KOPT-K1 (cell line): ENCODE data around the gene MS4A15.

ENCODE experiments used
- H3K27ac ChIP-seq: fragments of 200-600 bp; sonication (generic); 2 replicates; pipeline ENCODE4 v1.5.1; 2016; ENCODE audit warnings: antibody characterized with exemption, mild to moderate bottlenecking, low read depth, low read length; ENCODE audit not compliant: poor library complexity, severe bottlenecking
- H3K36me3 ChIP-seq: fragments of 200-600 bp; sonication (generic); 2 replicates; pipeline ENCODE4 v1.5.1; 2017; ENCODE audit warnings: antibody characterized with exemption, mild to moderate bottlenecking, low read length, moderate library complexity; ENCODE audit not compliant: insufficient read depth
- H3K9me3 ChIP-seq: fragments of 200-600 bp; sonication (generic); 2 replicates; pipeline ENCODE4 v1.5.1; 2017; ENCODE audit warnings: antibody characterized with exemption, low read length, mild to moderate bottlenecking; ENCODE audit not compliant: insufficient read depth, poor library complexity, severe bottlenecking

The MS4A15 gene

GRCh38 chr11:60763692-60764369 is 7.2 kb downstream of the MS4A15 start:
- H3K9me3 ChIP-seq = no peaks in the 10 kb centered on the region
- H3K36me3 ChIP-seq = no peaks in the 10 kb centered on the region
- H3K27ac ChIP-seq = no peak overlapping the region

GRCh38 chr11:60764879-60765278 is 8.2 kb downstream of the MS4A15 start:
- Histone ChIP-seq H3K9me3 (no peaks in the 10 kb centered on the region), H3K27ac (no peak overlapping the region), H3K36me3 (no peaks in the 10 kb centered on the region)

- H3K27ac ChIP-seq = no peak overlapping the region
- no peaks in the 10 kb centered on the region for H3K36me3 ChIP-seq
- no peaks in the 10 kb centered on the region for H3K9me3 ChIP-seq
These were observed 8.7 kb downstream of the MS4A15 start for GRCh38 chr11:60765355-60765754.

GRCh38 chr11:60766547-60766946 is 9.9 kb downstream of the MS4A15 start:
- H3K27ac ChIP-seq = no peak overlapping the region
- H3K9me3 ChIP-seq = no peaks in the 10 kb centered on the region
- no peaks in the 10 kb centered on the region for H3K36me3 ChIP-seq

- Histone ChIP-seq H3K27ac (no peak overlapping the region), H3K9me3 (no peaks in the 10 kb centered on the region), H3K36me3 (no peaks in the 10 kb centered on the region)
These were observed 10.7 kb downstream of the MS4A15 start for GRCh38 chr11:60767388-60767811.

GRCh38 chr11:60768202-60768601 is 11.5 kb downstream of the MS4A15 start:
- no peaks in the 10 kb centered on the region for H3K9me3 ChIP-seq

GRCh38 chr11:60769273-60769672 is 12.6 kb downstream of the MS4A15 start:
- Histone ChIP-seq H3K9me3 (no peaks in the 10 kb centered on the region), H3K36me3 (no peaks in the 10 kb centered on the region), H3K27ac (no peak overlapping the region)

More at GRCh38 chr11:60768202-60768601, 11.5 kb downstream of the MS4A15 start:
- Histone ChIP-seq H3K27ac (no peak overlapping the region), H3K36me3 (no peaks in the 10 kb centered on the region)

- Histone ChIP-seq H3K27ac (no peak overlapping the region), H3K9me3 (no peaks in the 10 kb centered on the region), H3K36me3 (no peaks in the 10 kb centered on the region)
These were observed 13.1 kb downstream of the MS4A15 start for GRCh38 chr11:60769811-60770210.

- Histone ChIP-seq H3K36me3 (no peaks in the 10 kb centered on the region), H3K27ac (no peak overlapping the region)
These were observed 14.5 kb downstream of the MS4A15 start for GRCh38 chr11:60771146-60771545.

GRCh38 chr11:60771879-60772525 is 15.3 kb downstream of the MS4A15 start:
- no peaks in the 10 kb centered on the region for H3K36me3 ChIP-seq
- no peak overlapping the region for H3K27ac ChIP-seq
- no peaks in the 10 kb centered on the region for H3K9me3 ChIP-seq

More at GRCh38 chr11:60771146-60771545, 14.5 kb downstream of the MS4A15 start:
- no peaks in the 10 kb centered on the region for H3K9me3 ChIP-seq

- no peaks in the 10 kb centered on the region for H3K36me3 ChIP-seq
- no peaks in the 10 kb centered on the region for H3K9me3 ChIP-seq
- no peak overlapping the region for H3K27ac ChIP-seq
These were observed 16.0 kb downstream of the MS4A15 start for GRCh38 chr11:60772666-60773065.

GRCh38 chr11:60774726-60775125 is 18.1 kb downstream of the MS4A15 start:
- H3K9me3 ChIP-seq = no peaks in the 10 kb centered on the region
- H3K27ac ChIP-seq = no peak overlapping the region
- no peaks in the 10 kb centered on the region for H3K36me3 ChIP-seq

GRCh38 chr11:60775420-60775961 is 18.8 kb downstream of the MS4A15 start:
- H3K36me3 ChIP-seq = no peaks in the 10 kb centered on the region
- no peak overlapping the region for H3K27ac ChIP-seq
- peaks cover 6% of the 10 kb centered on the region for H3K9me3 ChIP-seq

- Histone ChIP-seq H3K36me3 (no peaks in the 10 kb centered on the region), H3K9me3 (peaks cover 6% of the 10 kb centered on the region), H3K27ac (no peak overlapping the region)
These were observed 19.5 kb downstream of the MS4A15 start for GRCh38 chr11:60776167-60776566.

- Histone ChIP-seq H3K9me3 (peaks cover 6% of the 10 kb centered on the region), H3K27ac (no peak overlapping the region), H3K36me3 (no peaks in the 10 kb centered on the region)
These were observed 20.4 kb downstream of the MS4A15 start for GRCh38 chr11:60777106-60777505.

- Histone ChIP-seq H3K36me3 (no peaks in the 10 kb centered on the region), H3K9me3 (peaks cover 6% of the 10 kb centered on the region)
These were observed 20.9 kb downstream of the MS4A15 start for GRCh38 chr11:60777572-60777971.

More at GRCh38 chr11:60777572-60777971, 20.9 kb downstream of the MS4A15 start:
- no peak overlapping the region for H3K27ac ChIP-seq
